Neural cell (in vitro differentiated cells): ENCODE results near the gene LAMP1.

Experiments used
- CTCF ChIP-seq: fragments of 450-650 bp; IDR thresholded peaks from 2 replicates; pipeline ENCODE4 v1.5.1; 2014; ENCODE audit warnings: antibody characterized with exemption, mild to moderate bottlenecking, moderate library complexity; ENCODE audit not compliant: poor library complexity, severe bottlenecking
- EZH2 ChIP-seq: fragments of 200-600, 300-800 bp; shearing (Covaris generic), sonication (generic); IDR thresholded peaks from 2 replicates; pipeline ENCODE4 v1.6.1; 2014; ENCODE audit warnings: antibody characterized with exemption, low read length, borderline replicate concordance, mild to moderate bottlenecking; ENCODE audit not compliant: insufficient read depth, poor library complexity, severe bottlenecking
- RAD21 ChIP-seq: fragments of 450-650 bp; conservative IDR thresholded peaks from 2 replicates; pipeline ENCODE4 v1.6.1; 2014; ENCODE audit warnings: antibody characterized with exemption, mild to moderate bottlenecking, moderate library complexity
- REST ChIP-seq: IDR thresholded peaks from 2 replicates; pipeline ENCODE4 v1.6.1; 2012; ENCODE audit warnings: borderline replicate concordance

GRCh38 chr13:113322890-113323651 lies 26.0 kb downstream of the LAMP1 start:
- TF ChIP-seq RAD21: no peak
- TF ChIP-seq CTCF: no peak
- no peak for TF ChIP-seq EZH2
- no peak for TF ChIP-seq REST
